Measurements from ENCODE around the gene MINAR1. TPM values are rescaled to one million over a fixed set of nuclear protein-coding genes. Genes with fewer than 3 reads are reported as not detected.

MINAR1 gene
- total and polyA plus RNA-seq, 11 donors = 0.04 to 0.29 (median 0.12) TPM; not detected in 2

DNA sequence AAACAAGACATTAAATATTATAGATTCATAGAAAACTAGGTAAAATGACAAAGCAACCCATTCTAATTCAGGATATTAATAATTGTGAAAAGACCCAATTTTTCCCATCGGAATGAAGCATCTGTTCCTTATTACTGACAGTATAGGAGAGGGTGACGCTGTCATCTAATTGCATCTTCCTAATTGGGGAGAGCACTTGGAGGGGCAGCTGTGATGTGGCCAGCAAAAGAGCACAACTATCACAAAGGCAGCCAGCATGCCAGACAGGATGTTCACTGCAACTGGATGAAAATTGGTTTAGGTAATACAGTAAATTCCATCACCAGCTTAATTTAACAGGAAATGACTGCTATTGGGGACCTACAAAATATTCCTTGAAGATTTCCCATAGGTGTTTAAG is 21.9 kb upstream of the MINAR1 start:
- H3K4me1 ChIP-seq = no peaks in the 10 kb centered on the region
- intact Hi-C loops (cut with DNase I) = no loop called here

DNA sequence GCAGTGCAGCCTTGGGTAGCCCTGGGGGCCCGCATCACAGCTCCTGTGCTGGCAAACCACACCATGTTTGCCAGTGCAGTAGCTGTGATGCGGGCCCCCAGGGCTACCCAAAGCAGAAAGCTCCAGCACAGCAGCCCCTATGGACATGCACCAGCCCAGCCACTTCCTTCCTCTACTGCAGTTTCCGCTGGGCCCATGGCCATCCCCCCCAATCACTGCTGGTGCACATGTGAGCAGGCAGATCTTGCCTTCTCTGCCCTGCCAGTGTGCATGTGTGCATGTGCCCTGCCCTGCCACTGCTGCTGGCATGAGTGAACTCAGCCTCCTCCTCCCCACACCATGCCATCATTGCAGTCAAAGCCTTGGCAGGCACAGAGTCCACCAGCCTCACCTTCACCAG is 20.1 kb upstream of the MINAR1 start:
- no peaks in the 10 kb centered on the region for H3K36me3 ChIP-seq
- no peak for DNase-seq
- H3K4me3 ChIP-seq = no peak overlapping the region
- no peaks in the 10 kb centered on the region for H3K9me3 ChIP-seq
- intact Hi-C loops (cut with DNase I) = no loop called here
- peaks cover 0 to 4% (median 0%) of the 10 kb centered on the region in 9 donors for H3K27me3 ChIP-seq
- WGBS, 4 donors = 84 to 100% (median 89%) methylated on average over 1 to 3 of the region's 3 CpGs
- no peaks in the 10 kb centered on the region for H3K4me1 ChIP-seq
- no peak overlapping the region for H3K27ac ChIP-seq
- no peak for ATAC-seq
- no peak for TF ChIP-seq POLR2A (IDR thresholded peaks at IDR 0.05)
- TF ChIP-seq, protein P1, sequence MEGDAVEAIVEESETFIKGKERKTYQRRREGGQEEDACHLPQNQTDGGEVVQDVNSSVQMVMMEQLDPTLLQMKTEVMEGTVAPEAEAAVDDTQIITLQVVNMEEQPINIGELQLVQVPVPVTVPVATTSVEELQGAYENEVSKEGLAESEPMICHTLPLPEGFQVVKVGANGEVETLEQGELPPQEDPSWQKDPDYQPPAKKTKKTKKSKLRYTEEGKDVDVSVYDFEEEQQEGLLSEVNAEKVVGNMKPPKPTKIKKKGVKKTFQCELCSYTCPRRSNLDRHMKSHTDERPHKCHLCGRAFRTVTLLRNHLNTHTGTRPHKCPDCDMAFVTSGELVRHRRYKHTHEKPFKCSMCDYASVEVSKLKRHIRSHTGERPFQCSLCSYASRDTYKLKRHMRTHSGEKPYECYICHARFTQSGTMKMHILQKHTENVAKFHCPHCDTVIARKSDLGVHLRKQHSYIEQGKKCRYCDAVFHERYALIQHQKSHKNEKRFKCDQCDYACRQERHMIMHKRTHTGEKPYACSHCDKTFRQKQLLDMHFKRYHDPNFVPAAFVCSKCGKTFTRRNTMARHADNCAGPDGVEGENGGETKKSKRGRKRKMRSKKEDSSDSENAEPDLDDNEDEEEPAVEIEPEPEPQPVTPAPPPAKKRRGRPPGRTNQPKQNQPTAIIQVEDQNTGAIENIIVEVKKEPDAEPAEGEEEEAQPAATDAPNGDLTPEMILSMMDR (IDR thresholded peaks at IDR 0.05) = no peak

More for the DNA sequence above, 21.9 kb upstream of the MINAR1 start:
- no peak for ATAC-seq
- TF ChIP-seq, protein P1 (IDR thresholded peaks at IDR 0.05) = no peak
- no peak for TF ChIP-seq POLR2A (IDR thresholded peaks at IDR 0.05)
- H3K27me3 ChIP-seq = peaks cover 0 to 4% (median 0%) of the 10 kb centered on the region in 9 donors
- no peaks in the 10 kb centered on the region for H3K36me3 ChIP-seq
- no peak for DNase-seq
- 87 to 93% (median 89%) methylated on average over 2 of the region's 2 CpGs for WGBS, 4 donors
- no peaks in the 10 kb centered on the region for H3K9me3 ChIP-seq
- no peak overlapping the region for H3K27ac ChIP-seq
- H3K4me3 ChIP-seq = no peak overlapping the region

DNA sequence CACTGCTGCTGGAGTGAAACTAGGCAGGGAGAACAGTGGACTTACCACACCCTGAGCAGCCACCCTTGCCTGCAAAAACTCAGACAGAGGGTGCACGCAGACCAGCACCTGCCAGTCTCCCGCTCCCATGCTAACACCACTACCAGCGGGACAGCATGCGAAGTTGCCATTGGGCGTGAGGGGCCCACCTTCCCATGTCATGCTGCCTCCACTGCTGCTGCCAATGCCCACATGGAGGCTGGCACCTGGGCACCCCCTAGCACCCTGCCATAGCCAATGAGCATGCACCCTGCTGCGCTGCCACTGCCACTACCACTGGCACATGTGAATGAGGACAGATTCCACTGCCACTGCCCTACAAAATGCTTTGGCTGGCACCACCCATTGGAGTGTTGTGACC is 19.7 kb upstream of the MINAR1 start:
- H3K27ac ChIP-seq = no peak overlapping the region
- ATAC-seq (no peak), DNase-seq (no peak)
- no peak overlapping the region for H3K4me3 ChIP-seq
- WGBS, 4 donors = 92 to 98% (median 96%) methylated on average over 2 to 6 of the region's 6 CpGs
- H3K9me3 ChIP-seq = no peaks in the 10 kb centered on the region
- H3K27me3 ChIP-seq = peaks cover 0 to 4% (median 0%) of the 10 kb centered on the region in 9 donors
- no peak for TF ChIP-seq POLR2A (IDR thresholded peaks at IDR 0.05)
- TF ChIP-seq, protein P1 (IDR thresholded peaks at IDR 0.05) = no peak
- no peaks in the 10 kb centered on the region for H3K4me1 ChIP-seq
- H3K36me3 ChIP-seq = no peaks in the 10 kb centered on the region
- intact Hi-C loops (cut with DNase I) = no loop called here

DNA sequence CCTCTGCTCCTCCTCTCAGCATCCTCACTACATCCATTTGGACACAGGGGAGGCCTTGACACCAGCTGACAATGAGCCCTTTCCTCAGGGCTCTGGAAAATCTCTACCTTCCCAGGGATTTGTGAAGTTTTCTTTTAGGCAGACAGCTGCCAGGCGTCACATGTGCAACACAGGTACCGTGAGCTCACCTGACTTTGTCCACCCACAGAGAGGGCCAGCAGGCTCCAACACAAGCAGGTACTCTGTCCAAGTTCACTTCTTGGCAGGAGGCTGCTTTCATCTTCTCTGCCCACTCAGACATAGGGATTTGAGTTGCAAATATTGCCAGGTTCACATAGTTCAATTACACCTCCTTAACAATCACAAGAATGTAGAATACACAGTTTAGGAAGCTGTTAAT is 15.3 kb upstream of the MINAR1 start:
- Histone ChIP-seq H3K9me3 (no peaks in the 10 kb centered on the region), H3K27me3 (no peaks in the 10 kb centered on the region), H3K4me3 (no peak overlapping the region), H3K27ac (no peak overlapping the region), H3K4me1 (peaks cover 0 to 3% (median 0%) of the 10 kb centered on the region in 12 donors), H3K36me3 (no peaks in the 10 kb centered on the region)
- ATAC-seq (no peak), DNase-seq (no peak)
- TF ChIP-seq, protein P1 (IDR thresholded peaks at IDR 0.05) = no peak
- intact Hi-C loops (cut with DNase I) = no loop called here
- WGBS, 4 donors = 91 to 100% (median 96%) methylated on average over 2 of the region's 2 CpGs
